WTC11 (cell line): Measurements from ENCODE around the gene LCLAT1. TPM values are rescaled to one million over a fixed set of nuclear protein-coding genes. Genes with fewer than 3 reads are reported as not detected.

Source experiments
- ATAC-seq: fragments of 200-7000 bp; cut with Tn5 transposase; 2 replicates; pipeline ENCODE4 v1.10.0; 2021; ENCODE audit warnings: mild to moderate bottlenecking, moderate library complexity
- CTCF ChIA-PET: fragments of 300-600 bp; sonication (Branson Sonifier 250); formaldehyde crosslinking; loops from one replicate; lab custom pipeline; 2021; ENCODE audit warnings: antibody characterized with exemption; lab: Charles Lee
- POLR2A ChIA-PET: fragments of 350-600 bp; sonication (Branson Sonifier 250); formaldehyde crosslinking; loops from one replicate; lab custom pipeline; 2021; ENCODE audit warnings: antibody characterized with exemption; lab: Charles Lee
- DNase-seq: peaks from one replicate; pipeline ENCODE4 v3.0.0; 2021; ENCODE audit warnings: low spot score
- H3K27ac Mint-ChIP-seq: 2 replicates; pipeline ENCODE4 v1.8.0; 2021; ENCODE audit warnings: mixed read lengths
- H3K27me3 Mint-ChIP-seq: 2 replicates; pipeline ENCODE4 v1.8.0; 2021; ENCODE audit warnings: low read depth, mild to moderate bottlenecking, moderate library complexity, mixed read lengths
- H3K36me3 Mint-ChIP-seq: 2 replicates; pipeline ENCODE4 v1.8.0; 2021; ENCODE audit warnings: mixed read lengths
- H3K4me1 Mint-ChIP-seq: 2 replicates; pipeline ENCODE4 v1.8.0; 2022; ENCODE audit warnings: mixed read lengths
- H3K4me3 Mint-ChIP-seq: 2 replicates; pipeline ENCODE4 v1.8.0; 2021; ENCODE audit warnings: mild to moderate bottlenecking, moderate library complexity, mixed read lengths
- H3K9me3 Mint-ChIP-seq: 2 replicates; pipeline ENCODE4 v1.8.0; 2021; ENCODE audit warnings: mixed read lengths
- AR ChIP-seq: fragments of 250-450 bp; sonication (Bioruptor Pico); IDR thresholded peaks from 2 replicates; pipeline ENCODE4 v1.9.0; 2021; ENCODE audit warnings: mild to moderate bottlenecking
- ATF1 ChIP-seq: sonication (generic); formaldehyde crosslinking; IDR thresholded peaks from 2 replicates; pipeline ENCODE4 v1.8.1; 2023; ENCODE audit warnings: mild to moderate bottlenecking, moderate library complexity, missing genetic modification reagents
- CREB1 ChIP-seq: sonication (generic); formaldehyde crosslinking; IDR thresholded peaks from 2 replicates; pipeline ENCODE4 v1.8.0; 2023; ENCODE audit warnings: mild to moderate bottlenecking, missing genetic modification reagents
- E2F1 ChIP-seq: sonication (generic); formaldehyde crosslinking; IDR thresholded peaks from 2 replicates; pipeline ENCODE4 v1.8.0; 2022; ENCODE audit warnings: mild to moderate bottlenecking, missing genetic modification reagents
- MLX ChIP-seq: sonication (generic); formaldehyde crosslinking; IDR thresholded peaks from 2 replicates; pipeline ENCODE4 v1.8.1; 2023; ENCODE audit warnings: mild to moderate bottlenecking, missing genetic modification reagents, moderate library complexity
- NFYB ChIP-seq: sonication (generic); formaldehyde crosslinking; conservative IDR thresholded peaks from 2 replicates; pipeline ENCODE4 v1.8.0; 2022; ENCODE audit warnings: low read depth, missing genetic modification reagents
- SMAD3 ChIP-seq: sonication (generic); formaldehyde crosslinking; IDR thresholded peaks from 2 replicates; pipeline ENCODE4 v1.8.0; 2022; ENCODE audit warnings: missing genetic modification reagents, mild to moderate bottlenecking, borderline replicate concordance
- ZNF121 ChIP-seq: sonication (generic); formaldehyde crosslinking; IDR thresholded peaks from 2 replicates; pipeline ENCODE4 v1.8.0; 2023; ENCODE audit warnings: missing genetic modification reagents
- ZNF263 ChIP-seq: sonication (generic); formaldehyde crosslinking; IDR thresholded peaks from 2 replicates; pipeline ENCODE4 v1.8.1; 2022; ENCODE audit warnings: low read depth, mild to moderate bottlenecking, moderate library complexity, missing genetic modification reagents
- total RNA-seq: library from RNA; stranded (reverse); gene quantifications from 3 replicates; pipeline ENCODE4 v1.2.3, GENCODE V29; 2021
- TF ChIP-seq, protein P1 (sequence below): fragments of 250-450 bp; sonication (Bioruptor Pico); IDR thresholded peaks from 2 replicates; pipeline ENCODE4 v1.8.0; 2021; ENCODE audit warnings: mild to moderate bottlenecking
- TF ChIP-seq, protein P2 (sequence below): sonication (generic); formaldehyde crosslinking; IDR thresholded peaks from 2 replicates; pipeline ENCODE4 v1.8.0; 2022; ENCODE audit warnings: missing genetic modification reagents
- TF ChIP-seq, protein P3 (sequence below): sonication (generic); formaldehyde crosslinking; IDR thresholded peaks from 2 replicates; pipeline ENCODE4 v1.8.1; 2023; ENCODE audit warnings: mild to moderate bottlenecking, missing genetic modification reagents, borderline replicate concordance

Gene LCLAT1
- total RNA-seq, 1 experiment from 2014 or later: 22.3 TPM

- POLR2A ChIA-PET: no interaction called here
- no peak overlapping the region; the same call in 1 of the 2 replicates for H3K27ac Mint-ChIP-seq
- peaks cover 15% of the 10 kb centered on the region for H3K4me1 Mint-ChIP-seq
- TF ChIP-seq, protein P1, sequence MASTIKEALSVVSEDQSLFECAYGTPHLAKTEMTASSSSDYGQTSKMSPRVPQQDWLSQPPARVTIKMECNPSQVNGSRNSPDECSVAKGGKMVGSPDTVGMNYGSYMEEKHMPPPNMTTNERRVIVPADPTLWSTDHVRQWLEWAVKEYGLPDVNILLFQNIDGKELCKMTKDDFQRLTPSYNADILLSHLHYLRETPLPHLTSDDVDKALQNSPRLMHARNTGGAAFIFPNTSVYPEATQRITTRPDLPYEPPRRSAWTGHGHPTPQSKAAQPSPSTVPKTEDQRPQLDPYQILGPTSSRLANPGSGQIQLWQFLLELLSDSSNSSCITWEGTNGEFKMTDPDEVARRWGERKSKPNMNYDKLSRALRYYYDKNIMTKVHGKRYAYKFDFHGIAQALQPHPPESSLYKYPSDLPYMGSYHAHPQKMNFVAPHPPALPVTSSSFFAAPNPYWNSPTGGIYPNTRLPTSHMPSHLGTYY: no peak
- TF ChIP-seq AR (no peak), ATF1 (CRISPR knock-in tag) (no peak), ZNF121 (CRISPR knock-in tag) (no peak), ZNF263 (CRISPR knock-in tag) (no peak), E2F1 (no peak), MLX (CRISPR knock-in tag) (no peak), SMAD3 (CRISPR knock-in tag) (no peak), CREB1 (CRISPR knock-in tag) (no peak), NFYB (CRISPR knock-in tag) (no peak)
- TF ChIP-seq, protein P2, sequence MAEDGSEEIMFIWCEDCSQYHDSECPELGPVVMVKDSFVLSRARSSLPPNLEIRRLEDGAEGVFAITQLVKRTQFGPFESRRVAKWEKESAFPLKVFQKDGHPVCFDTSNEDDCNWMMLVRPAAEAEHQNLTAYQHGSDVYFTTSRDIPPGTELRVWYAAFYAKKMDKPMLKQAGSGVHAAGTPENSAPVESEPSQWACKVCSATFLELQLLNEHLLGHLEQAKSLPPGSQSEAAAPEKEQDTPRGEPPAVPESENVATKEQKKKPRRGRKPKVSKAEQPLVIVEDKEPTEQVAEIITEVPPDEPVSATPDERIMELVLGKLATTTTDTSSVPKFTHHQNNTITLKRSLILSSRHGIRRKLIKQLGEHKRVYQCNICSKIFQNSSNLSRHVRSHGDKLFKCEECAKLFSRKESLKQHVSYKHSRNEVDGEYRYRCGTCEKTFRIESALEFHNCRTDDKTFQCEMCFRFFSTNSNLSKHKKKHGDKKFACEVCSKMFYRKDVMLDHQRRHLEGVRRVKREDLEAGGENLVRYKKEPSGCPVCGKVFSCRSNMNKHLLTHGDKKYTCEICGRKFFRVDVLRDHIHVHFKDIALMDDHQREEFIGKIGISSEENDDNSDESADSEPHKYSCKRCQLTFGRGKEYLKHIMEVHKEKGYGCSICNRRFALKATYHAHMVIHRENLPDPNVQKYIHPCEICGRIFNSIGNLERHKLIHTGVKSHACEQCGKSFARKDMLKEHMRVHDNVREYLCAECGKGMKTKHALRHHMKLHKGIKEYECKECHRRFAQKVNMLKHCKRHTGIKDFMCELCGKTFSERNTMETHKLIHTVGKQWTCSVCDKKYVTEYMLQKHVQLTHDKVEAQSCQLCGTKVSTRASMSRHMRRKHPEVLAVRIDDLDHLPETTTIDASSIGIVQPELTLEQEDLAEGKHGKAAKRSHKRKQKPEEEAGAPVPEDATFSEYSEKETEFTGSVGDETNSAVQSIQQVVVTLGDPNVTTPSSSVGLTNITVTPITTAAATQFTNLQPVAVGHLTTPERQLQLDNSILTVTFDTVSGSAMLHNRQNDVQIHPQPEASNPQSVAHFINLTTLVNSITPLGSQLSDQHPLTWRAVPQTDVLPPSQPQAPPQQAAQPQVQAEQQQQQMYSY: no peak
- TF ChIP-seq, protein P3, sequence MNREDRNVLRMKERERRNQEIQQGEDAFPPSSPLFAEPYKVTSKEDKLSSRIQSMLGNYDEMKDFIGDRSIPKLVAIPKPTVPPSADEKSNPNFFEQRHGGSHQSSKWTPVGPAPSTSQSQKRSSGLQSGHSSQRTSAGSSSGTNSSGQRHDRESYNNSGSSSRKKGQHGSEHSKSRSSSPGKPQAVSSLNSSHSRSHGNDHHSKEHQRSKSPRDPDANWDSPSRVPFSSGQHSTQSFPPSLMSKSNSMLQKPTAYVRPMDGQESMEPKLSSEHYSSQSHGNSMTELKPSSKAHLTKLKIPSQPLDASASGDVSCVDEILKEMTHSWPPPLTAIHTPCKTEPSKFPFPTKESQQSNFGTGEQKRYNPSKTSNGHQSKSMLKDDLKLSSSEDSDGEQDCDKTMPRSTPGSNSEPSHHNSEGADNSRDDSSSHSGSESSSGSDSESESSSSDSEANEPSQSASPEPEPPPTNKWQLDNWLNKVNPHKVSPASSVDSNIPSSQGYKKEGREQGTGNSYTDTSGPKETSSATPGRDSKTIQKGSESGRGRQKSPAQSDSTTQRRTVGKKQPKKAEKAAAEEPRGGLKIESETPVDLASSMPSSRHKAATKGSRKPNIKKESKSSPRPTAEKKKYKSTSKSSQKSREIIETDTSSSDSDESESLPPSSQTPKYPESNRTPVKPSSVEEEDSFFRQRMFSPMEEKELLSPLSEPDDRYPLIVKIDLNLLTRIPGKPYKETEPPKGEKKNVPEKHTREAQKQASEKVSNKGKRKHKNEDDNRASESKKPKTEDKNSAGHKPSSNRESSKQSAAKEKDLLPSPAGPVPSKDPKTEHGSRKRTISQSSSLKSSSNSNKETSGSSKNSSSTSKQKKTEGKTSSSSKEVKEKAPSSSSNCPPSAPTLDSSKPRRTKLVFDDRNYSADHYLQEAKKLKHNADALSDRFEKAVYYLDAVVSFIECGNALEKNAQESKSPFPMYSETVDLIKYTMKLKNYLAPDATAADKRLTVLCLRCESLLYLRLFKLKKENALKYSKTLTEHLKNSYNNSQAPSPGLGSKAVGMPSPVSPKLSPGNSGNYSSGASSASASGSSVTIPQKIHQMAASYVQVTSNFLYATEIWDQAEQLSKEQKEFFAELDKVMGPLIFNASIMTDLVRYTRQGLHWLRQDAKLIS (CRISPR knock-in tag): no peak
- peaks cover 14% of the 10 kb centered on the region for H3K36me3 Mint-ChIP-seq
- ATAC-seq (no peak), DNase-seq (no peak)
- CTCF ChIA-PET: no interaction called here
- H3K27me3 Mint-ChIP-seq: no peaks in the 10 kb centered on the region
- H3K9me3 Mint-ChIP-seq: peaks cover 35% of the 10 kb centered on the region
- H3K4me3 Mint-ChIP-seq: no peak overlapping the region
Observed at GRCh38 chr2:30472326-30472725, 25.3 kb downstream of the LCLAT1 start.
